WTC11 (cell line): Measurements from ENCODE around the gene SP140L. TPM values are rescaled to one million over a fixed set of nuclear protein-coding genes. Genes with fewer than 3 reads are reported as not detected.

Experiments used
- ATAC-seq: fragments of 200-7000 bp; cut with Tn5 transposase; 2 replicates; pipeline ENCODE4 v1.10.0; 2021; ENCODE audit warnings: mild to moderate bottlenecking, moderate library complexity
- CTCF ChIA-PET: fragments of 300-600 bp; sonication (Branson Sonifier 250); formaldehyde crosslinking; loops from one replicate; lab custom pipeline; 2021; ENCODE audit warnings: antibody characterized with exemption; lab: Charles Lee
- POLR2A ChIA-PET: fragments of 350-600 bp; sonication (Branson Sonifier 250); formaldehyde crosslinking; loops from one replicate; lab custom pipeline; 2021; ENCODE audit warnings: antibody characterized with exemption; lab: Charles Lee
- DNase-seq: peaks from one replicate; pipeline ENCODE4 v3.0.0; 2021; ENCODE audit warnings: low spot score
- H3K27ac Mint-ChIP-seq: 2 replicates; pipeline ENCODE4 v1.8.0; 2021; ENCODE audit warnings: mixed read lengths
- H3K27me3 Mint-ChIP-seq: 2 replicates; pipeline ENCODE4 v1.8.0; 2021; ENCODE audit warnings: low read depth, mild to moderate bottlenecking, moderate library complexity, mixed read lengths
- H3K36me3 Mint-ChIP-seq: 2 replicates; pipeline ENCODE4 v1.8.0; 2021; ENCODE audit warnings: mixed read lengths
- H3K4me1 Mint-ChIP-seq: 2 replicates; pipeline ENCODE4 v1.8.0; 2022; ENCODE audit warnings: mixed read lengths
- H3K4me3 Mint-ChIP-seq: 2 replicates; pipeline ENCODE4 v1.8.0; 2021; ENCODE audit warnings: mild to moderate bottlenecking, moderate library complexity, mixed read lengths
- H3K9me3 Mint-ChIP-seq: 2 replicates; pipeline ENCODE4 v1.8.0; 2021; ENCODE audit warnings: mixed read lengths
- ATF2 ChIP-seq: sonication (generic); formaldehyde crosslinking; IDR thresholded peaks from 2 replicates; pipeline ENCODE4 v1.8.1; 2022; ENCODE audit warnings: low read depth, missing genetic modification reagents, borderline replicate concordance
- CREM ChIP-seq: sonication (generic); formaldehyde crosslinking; IDR thresholded peaks from 2 replicates; pipeline ENCODE4 v1.8.1; 2022; ENCODE audit warnings: mild to moderate bottlenecking, missing genetic modification reagents, moderate library complexity
- FOXK1 ChIP-seq: sonication (generic); formaldehyde crosslinking; IDR thresholded peaks from 2 replicates; pipeline ENCODE4 v1.8.0; 2022; ENCODE audit warnings: mild to moderate bottlenecking, moderate library complexity, missing genetic modification reagents
- RORB ChIP-seq: fragments of 250-450 bp; sonication (Bioruptor Pico); IDR thresholded peaks from 2 replicates; pipeline ENCODE4 v1.9.0; 2021; ENCODE audit warnings: mild to moderate bottlenecking
- SMAD3 ChIP-seq: sonication (generic); formaldehyde crosslinking; IDR thresholded peaks from 2 replicates; pipeline ENCODE4 v1.8.0; 2022; ENCODE audit warnings: missing genetic modification reagents, mild to moderate bottlenecking, borderline replicate concordance
- SOX15 ChIP-seq: fragments of 250-450 bp; sonication (Bioruptor Pico); IDR thresholded peaks from 2 replicates; pipeline ENCODE4 v1.9.0; 2021; ENCODE audit warnings: mild to moderate bottlenecking
- ZNF219 ChIP-seq: sonication (generic); formaldehyde crosslinking; IDR thresholded peaks from 2 replicates; pipeline ENCODE4 v1.8.0; 2023; ENCODE audit warnings: missing genetic modification reagents, mild to moderate bottlenecking, borderline replicate concordance
- ZNF317 ChIP-seq: sonication (generic); formaldehyde crosslinking; IDR thresholded peaks from 2 replicates; pipeline ENCODE4 v1.8.1; 2023; ENCODE audit warnings: low read depth, mild to moderate bottlenecking, moderate library complexity, missing genetic modification reagents, borderline replicate concordance
- ZNF416 ChIP-seq: fragments of 250-450 bp; sonication (Bioruptor Pico); IDR thresholded peaks from 2 replicates; pipeline ENCODE4 v1.9.0; 2021; ENCODE audit warnings: mild to moderate bottlenecking, inconsistent platforms
- ZNF532 ChIP-seq: fragments of 250-450 bp; sonication (Bioruptor Pico); IDR thresholded peaks from 2 replicates; pipeline ENCODE4 v1.9.0; 2021; ENCODE audit warnings: mild to moderate bottlenecking, borderline replicate concordance
- ZSCAN18 ChIP-seq: fragments of 250-450 bp; sonication (Bioruptor Pico); IDR thresholded peaks from 2 replicates; pipeline ENCODE4 v2.1.2; 2022; ENCODE audit warnings: mild to moderate bottlenecking, moderate library complexity
- total RNA-seq: library from RNA; stranded (reverse); gene quantifications from 3 replicates; pipeline ENCODE4 v1.2.3, GENCODE V29; 2021
- TF ChIP-seq, protein P1 (sequence below): sonication (generic); formaldehyde crosslinking; IDR thresholded peaks from 2 replicates; pipeline ENCODE4 v1.8.0; 2023; ENCODE audit warnings: missing genetic modification reagents, mild to moderate bottlenecking, borderline replicate concordance
- TF ChIP-seq, protein P2 (sequence below): fragments of 250-450 bp; sonication (Bioruptor Pico); IDR thresholded peaks from 2 replicates; pipeline ENCODE4 v1.8.0; 2021; ENCODE audit warnings: mild to moderate bottlenecking
- TF ChIP-seq, protein P3 (sequence below): sonication (generic); formaldehyde crosslinking; IDR thresholded peaks from 2 replicates; pipeline ENCODE4 v1.8.1; 2022; ENCODE audit warnings: low read depth, mild to moderate bottlenecking, moderate library complexity, missing genetic modification reagents, borderline replicate concordance

The SP140L gene
- total RNA-seq, 1 experiment from 2014 or later: 3.2 TPM

- TF ChIP-seq ZNF532 (CRISPR knock-in tag): no peak
- POLR2A ChIA-PET: no interaction called here
- ATAC-seq (no peak), DNase-seq (no peak)
- Mint-ChIP-seq H3K27me3 (no peaks in the 10 kb centered on the region), H3K4me1 (peaks cover 8% of the 10 kb centered on the region), H3K4me3 (no peak overlapping the region), H3K27ac (no peak overlapping the region), H3K36me3 (no peaks in the 10 kb centered on the region), H3K9me3 (no peaks in the 10 kb centered on the region)
- CTCF ChIA-PET: no interaction called here
These were observed 120.8 kb downstream of the SP140L start for GRCh38 chr2:230447455-230448451.

GRCh38 chr2:230449901-230450467, 123.0 kb downstream of the SP140L start:
- ChIA-PET CTCF (no interaction called here), POLR2A (no interaction called here)
- no peak for DNase-seq
- Mint-ChIP-seq H3K4me1 (peaks cover 8% of the 10 kb centered on the region), H3K27me3 (no peaks in the 10 kb centered on the region), H3K36me3 (no peaks in the 10 kb centered on the region), H3K4me3 (no peak overlapping the region), H3K9me3 (peaks cover 11% of the 10 kb centered on the region), H3K27ac (no peak overlapping the region)
- no peak for ATAC-seq
- TF ChIP-seq, protein P1, sequence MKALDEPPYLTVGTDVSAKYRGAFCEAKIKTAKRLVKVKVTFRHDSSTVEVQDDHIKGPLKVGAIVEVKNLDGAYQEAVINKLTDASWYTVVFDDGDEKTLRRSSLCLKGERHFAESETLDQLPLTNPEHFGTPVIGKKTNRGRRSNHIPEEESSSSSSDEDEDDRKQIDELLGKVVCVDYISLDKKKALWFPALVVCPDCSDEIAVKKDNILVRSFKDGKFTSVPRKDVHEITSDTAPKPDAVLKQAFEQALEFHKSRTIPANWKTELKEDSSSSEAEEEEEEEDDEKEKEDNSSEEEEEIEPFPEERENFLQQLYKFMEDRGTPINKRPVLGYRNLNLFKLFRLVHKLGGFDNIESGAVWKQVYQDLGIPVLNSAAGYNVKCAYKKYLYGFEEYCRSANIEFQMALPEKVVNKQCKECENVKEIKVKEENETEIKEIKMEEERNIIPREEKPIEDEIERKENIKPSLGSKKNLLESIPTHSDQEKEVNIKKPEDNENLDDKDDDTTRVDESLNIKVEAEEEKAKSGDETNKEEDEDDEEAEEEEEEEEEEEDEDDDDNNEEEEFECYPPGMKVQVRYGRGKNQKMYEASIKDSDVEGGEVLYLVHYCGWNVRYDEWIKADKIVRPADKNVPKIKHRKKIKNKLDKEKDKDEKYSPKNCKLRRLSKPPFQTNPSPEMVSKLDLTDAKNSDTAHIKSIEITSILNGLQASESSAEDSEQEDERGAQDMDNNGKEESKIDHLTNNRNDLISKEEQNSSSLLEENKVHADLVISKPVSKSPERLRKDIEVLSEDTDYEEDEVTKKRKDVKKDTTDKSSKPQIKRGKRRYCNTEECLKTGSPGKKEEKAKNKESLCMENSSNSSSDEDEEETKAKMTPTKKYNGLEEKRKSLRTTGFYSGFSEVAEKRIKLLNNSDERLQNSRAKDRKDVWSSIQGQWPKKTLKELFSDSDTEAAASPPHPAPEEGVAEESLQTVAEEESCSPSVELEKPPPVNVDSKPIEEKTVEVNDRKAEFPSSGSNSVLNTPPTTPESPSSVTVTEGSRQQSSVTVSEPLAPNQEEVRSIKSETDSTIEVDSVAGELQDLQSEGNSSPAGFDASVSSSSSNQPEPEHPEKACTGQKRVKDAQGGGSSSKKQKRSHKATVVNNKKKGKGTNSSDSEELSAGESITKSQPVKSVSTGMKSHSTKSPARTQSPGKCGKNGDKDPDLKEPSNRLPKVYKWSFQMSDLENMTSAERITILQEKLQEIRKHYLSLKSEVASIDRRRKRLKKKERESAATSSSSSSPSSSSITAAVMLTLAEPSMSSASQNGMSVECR (CRISPR knock-in tag): no peak
- TF ChIP-seq ZSCAN18 (CRISPR knock-in tag) (no peak), ZNF317 (CRISPR knock-in tag) (no peak), SMAD3 (CRISPR knock-in tag) (no peak), FOXK1 (CRISPR knock-in tag) (no peak), ZNF219 (CRISPR knock-in tag) (no peak), RORB (CRISPR knock-in tag) (no peak), SOX15 (no peak), ZNF416 (CRISPR knock-in tag) (no peak), CREM (CRISPR knock-in tag) (no peak), ATF2 (no peak)
- TF ChIP-seq, protein P2, sequence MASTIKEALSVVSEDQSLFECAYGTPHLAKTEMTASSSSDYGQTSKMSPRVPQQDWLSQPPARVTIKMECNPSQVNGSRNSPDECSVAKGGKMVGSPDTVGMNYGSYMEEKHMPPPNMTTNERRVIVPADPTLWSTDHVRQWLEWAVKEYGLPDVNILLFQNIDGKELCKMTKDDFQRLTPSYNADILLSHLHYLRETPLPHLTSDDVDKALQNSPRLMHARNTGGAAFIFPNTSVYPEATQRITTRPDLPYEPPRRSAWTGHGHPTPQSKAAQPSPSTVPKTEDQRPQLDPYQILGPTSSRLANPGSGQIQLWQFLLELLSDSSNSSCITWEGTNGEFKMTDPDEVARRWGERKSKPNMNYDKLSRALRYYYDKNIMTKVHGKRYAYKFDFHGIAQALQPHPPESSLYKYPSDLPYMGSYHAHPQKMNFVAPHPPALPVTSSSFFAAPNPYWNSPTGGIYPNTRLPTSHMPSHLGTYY: no peak
- TF ChIP-seq, protein P3, sequence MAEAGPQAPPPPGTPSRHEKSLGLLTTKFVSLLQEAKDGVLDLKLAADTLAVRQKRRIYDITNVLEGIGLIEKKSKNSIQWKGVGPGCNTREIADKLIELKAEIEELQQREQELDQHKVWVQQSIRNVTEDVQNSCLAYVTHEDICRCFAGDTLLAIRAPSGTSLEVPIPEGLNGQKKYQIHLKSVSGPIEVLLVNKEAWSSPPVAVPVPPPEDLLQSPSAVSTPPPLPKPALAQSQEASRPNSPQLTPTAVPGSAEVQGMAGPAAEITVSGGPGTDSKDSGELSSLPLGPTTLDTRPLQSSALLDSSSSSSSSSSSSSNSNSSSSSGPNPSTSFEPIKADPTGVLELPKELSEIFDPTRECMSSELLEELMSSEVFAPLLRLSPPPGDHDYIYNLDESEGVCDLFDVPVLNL (CRISPR knock-in tag): no peak
